HL-60 (cell line): Measurements from ENCODE around the gene ACAD10.

Experiments
- CTCF ChIP-seq: IDR thresholded peaks from one replicate; pipeline ENCODE4 v1.5.1; 2011; ENCODE audit warnings: low read length, control low read depth, inconsistent platforms; ENCODE audit not compliant: insufficient read depth
- GABPA ChIP-seq: IDR thresholded peaks from 2 replicates; pipeline ENCODE4 v1.6.1; 2012; ENCODE audit warnings: low read depth
- POLR2AphosphoS5 ChIP-seq: IDR thresholded peaks from 2 replicates; pipeline ENCODE4 v1.6.1; 2012; ENCODE audit warnings: low read depth
- REST ChIP-seq: IDR thresholded peaks from 2 replicates; pipeline ENCODE4 v1.6.1; 2012; ENCODE audit warnings: low read depth; ENCODE audit not compliant: insufficient replicate concordance
- SPI1 ChIP-seq: IDR thresholded peaks from 2 replicates; pipeline ENCODE4 v1.6.1; 2012; ENCODE audit warnings: low read depth, mild to moderate bottlenecking, borderline replicate concordance

DNA sequence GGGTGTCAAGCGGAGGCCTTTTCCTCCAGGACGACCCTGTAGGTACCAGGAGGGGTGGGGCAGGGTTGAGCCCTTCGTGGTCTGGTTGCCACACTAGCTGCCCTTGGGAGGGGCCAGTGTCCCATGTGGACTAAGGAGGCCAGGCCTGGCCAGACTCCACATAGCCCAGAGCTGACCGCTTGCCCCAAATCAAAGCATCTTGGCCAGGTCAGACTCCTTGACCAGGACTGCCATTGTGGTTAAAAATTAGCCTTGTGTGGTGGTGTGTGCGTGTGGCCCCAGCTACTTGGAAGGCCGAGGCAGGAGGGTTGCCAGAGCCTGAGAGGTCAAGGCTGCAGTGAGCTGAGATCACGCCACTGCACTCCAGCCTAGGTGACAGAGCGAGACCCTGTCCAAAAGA is 105.7 kb downstream of the ACAD10 start:
- TF ChIP-seq CTCF, result no peak
- no peak for TF ChIP-seq POLR2AphosphoS5
- TF ChIP-seq GABPA, result no peak
- no peak for TF ChIP-seq REST
- no peak for TF ChIP-seq SPI1
